DMS53 treated with DMSO at 0.1 percent for 48 hours (cell line): ENCODE measurements around the gene SPCS1.
"Not testable (repeated sequence)": the region's sequence is repeated elsewhere in the genome, so short reads cannot be mapped to it uniquely, and the experiment has no call there.

ENCODE experiments used
- DNase-seq: peaks from one replicate; lab custom pipeline; 2025; ENCODE audit not compliant: unreplicated experiment; lab: John Stamatoyannopoulos, UW

Gene SPCS1

DNA sequence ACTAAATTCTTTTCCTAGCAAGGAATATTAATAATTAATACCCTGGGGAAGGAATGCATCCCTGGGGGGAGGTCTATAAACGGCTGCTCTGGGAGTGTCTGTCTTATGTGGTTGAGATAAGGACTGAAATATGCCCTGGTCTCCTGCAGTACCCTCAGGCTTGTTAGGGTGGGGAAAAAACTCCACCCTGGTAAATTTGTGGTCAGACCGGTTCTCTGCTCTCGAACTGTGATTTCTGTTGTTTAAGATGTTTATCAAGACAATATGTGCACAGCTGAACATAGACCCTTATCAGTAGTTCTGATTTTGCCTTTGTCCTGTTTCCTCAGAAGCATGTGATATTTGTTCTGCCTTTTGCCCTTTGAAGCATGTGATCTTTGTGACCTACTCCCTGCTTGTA, 22.8 kb downstream of the SPCS1 start:
- DNase-seq, result not testable (repeated sequence)

DNA sequence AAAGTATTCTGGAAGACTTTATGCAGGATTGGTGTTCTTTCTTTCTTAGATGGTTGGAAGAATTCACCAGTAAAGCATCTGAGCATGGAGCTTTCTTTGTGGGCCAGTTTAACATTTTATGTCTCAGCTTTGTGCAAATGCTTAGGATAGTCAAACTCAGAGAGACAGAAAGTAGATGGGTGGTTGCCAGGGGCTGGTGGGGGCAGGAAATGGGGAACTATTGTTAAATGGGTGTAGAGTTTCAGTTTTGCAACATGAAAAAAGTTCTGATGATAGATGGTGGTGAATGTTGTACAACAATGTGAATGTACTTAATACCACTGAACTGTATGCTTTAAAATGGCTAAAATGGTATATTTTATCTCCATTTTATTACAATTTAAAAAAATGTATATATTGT, 24.8 kb downstream of the SPCS1 start:
- DNase-seq, result no peak

DNA sequence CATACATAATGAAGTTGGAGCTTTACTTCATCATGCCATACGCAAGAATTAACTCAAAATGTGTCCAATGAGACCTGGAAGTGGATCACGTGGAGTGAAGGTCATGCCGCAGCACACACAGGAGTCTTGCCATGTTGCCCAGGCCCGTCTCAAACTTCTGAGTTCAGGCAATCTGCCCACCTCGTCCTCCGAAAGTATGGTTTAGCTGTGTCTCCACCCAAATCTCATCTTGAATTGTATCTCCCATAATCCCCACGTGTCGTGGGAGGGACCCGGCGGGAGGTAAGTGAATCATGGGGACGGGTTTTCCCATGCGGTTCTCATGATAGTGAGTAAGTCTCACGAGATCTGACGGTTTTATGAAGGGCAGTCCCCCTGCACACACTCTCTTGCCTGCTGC, 25.7 kb downstream of the SPCS1 start:
- no peak for DNase-seq

DNA sequence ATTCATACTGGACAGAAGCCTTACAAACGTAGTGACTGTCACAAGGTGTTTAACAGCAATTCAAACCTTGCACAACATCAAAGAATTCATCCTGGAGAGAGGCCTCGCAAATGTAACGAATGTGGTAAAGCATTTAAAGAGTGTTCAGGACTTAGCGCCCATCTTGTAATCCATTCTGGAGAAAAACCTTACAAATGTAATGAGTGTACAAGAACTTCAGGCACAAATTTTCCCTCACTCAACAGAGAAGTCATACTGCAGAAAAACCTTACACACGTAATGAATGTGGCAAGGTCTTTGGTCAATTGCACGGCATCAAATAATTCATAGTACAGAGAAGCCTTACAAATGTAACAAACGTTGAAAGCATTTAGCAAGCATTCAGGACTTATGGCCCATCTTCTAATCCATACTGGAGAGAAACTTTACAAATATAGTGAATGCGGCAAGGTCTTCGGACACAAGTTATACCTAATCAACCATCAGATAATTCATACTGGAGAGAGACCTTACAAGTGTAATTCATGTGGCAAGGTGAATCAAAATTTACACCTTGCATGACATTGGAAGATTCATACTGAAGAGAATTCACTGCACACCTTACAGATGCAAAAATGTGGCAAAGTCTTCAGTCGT, 27.5 kb downstream of the SPCS1 start:
- DNase-seq, result no peak

DNA sequence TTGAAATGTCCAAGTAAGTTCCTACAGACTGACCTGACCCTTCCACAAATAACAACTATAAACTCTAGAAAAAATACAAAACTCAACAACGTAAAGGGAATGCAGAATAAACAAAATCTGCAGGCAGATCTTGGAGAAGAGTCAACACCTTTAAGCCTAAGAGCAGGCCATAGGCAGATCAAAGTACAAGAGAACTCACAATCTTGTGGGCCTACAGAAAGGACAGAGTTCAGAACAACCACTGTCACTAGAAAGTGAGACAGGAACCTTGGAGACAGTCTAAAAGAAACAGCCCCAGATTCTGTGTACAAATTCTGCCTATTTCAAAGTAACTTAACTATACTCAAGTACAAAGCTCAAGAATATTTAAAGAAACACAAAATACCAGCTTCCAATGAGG, 33.8 kb downstream of the SPCS1 start:
- DNase-seq, result no peak

DNA sequence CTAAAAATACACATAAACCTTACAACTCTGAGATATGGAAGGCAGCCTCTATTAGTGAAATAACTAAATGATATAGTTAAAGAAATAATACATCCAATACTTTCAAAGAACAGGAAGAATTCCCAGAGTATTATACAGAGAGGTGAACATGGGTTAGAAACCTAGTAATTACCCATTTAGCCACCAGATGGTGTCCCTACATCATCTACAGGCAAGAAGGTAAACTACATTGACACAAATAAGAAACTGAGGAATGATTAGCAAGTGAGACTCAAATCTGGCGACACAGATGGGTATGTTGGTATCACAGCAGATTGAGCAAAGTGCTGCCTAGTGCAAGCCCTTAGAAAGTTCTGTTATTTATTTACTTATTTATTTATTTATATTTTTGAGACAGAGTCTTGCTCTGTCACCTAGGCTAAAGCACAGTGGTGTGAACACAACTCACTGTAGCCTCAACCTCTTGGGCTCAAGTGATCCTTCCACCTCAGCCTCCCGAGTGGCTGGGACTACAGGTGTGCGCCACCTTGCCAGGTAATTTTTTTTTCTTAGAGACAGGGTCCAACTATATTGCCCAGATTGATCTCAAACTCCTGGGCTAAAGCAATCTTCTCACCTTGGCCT, 36.6 kb downstream of the SPCS1 start:
- DNase-seq, result no peak

DNA sequence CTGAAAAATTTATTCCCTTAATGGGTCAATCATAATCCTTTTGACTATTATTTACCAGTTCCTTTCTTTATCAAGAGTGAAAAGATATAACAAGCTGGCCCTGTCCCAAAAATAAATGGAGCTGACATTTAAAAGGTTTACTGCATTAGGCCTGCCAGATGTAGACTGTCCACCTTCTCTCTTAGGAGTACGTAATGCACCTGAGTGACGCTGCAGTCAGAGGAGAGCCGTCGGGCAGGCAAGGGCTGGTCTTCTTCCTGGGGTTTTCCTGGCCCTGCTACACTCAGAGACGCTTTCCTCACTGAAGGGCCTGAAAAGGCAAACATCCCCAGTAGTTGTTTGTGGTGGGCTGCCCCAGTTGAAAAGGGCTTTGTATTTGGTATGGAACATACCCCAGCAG, 37.2 kb downstream of the SPCS1 start:
- DNase-seq, result no peak

DNA sequence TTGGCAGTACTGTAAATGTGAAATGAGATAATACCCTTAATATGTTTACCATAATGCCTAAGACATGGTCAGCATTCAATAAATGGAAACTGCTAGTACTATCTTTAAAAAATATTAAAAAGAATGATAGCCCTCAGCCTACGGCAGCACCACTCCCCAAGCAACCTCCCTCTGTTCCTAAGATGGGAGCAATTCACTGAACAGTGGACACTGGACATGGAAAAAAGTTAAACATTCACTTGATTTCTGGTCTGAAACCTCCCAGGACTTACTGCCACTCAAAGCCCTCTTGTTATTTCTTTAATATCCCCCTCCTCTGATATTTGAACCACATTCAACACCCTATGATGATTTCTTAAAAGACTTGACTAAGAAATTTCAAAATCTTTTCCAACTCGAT, 37.8 kb downstream of the SPCS1 start:
- no peak for DNase-seq

DNA sequence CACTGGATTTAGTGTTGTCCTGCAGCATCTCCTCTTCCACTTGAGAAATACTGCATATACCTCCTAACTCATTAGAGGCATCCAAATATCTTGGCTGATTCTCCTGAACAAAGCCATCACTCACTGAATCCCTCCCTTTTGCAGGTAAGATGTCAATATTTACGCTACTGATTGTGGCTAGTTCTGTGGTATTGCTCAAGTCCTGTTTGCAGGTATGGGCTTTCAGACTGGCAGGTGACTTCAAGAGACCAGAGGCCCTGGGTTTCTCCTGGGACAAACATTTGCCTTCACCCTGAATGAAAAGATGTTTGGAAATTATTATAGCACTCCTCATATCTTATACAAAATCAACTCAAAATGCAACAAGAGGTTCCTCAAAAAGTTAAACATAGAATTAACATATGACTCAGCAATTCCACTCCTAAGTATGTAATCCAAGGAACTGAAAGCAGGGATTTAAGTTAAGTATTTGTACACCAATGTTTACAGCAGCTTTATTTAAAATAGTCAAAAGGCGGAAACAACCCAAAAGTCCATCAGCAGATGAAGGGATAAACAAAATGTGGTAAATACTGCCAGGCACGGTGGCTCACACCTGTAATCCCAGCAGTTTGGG, 46.2 kb downstream of the SPCS1 start:
- DNase-seq, result no peak

DNA sequence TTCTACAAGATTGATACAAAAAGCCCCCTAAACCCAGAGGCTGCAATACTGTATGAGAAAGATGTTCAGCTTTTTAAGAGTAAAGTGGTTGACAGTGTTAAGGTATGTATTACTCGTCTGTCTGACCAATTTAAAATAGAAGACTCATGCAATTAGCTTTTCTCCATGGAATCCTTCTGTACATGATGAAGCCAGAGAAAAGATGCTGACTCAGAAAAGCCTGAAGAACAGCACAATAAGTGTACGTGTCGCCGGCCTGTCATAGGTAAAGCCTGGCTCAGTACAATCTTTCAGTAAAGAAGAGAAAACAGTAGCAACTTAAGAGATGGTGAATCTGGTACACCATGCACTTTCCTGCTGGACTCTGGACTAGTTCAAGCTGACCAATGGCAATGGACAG, 48.5 kb downstream of the SPCS1 start:
- DNase-seq, result no peak

DNA sequence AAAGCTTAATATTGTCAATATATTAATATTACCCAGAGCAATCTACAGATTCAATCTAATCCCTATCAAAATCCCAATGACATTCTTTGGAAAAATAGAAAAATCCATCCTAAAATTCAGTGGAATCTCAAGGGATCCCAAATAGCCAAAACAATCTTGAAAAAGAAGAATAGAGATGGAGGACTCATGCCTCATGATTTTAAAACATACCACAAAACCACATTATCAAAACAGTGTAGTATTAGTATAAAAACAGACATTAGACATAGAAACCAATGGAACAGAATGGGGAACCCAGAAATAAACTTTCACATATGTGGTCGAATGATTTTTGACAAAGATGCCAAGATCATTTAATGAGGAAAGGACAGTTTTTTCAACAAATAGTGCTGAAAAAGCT, 50.2 kb downstream of the SPCS1 start:
- no peak for DNase-seq
